PFSK-1 (cell line): Measurements from ENCODE around the gene LRRC36.

ENCODE experiments used
- POLR2AphosphoS5 ChIP-seq: IDR thresholded peaks from 2 replicates; pipeline ENCODE4 v1.6.1; 2012; ENCODE audit warnings: low read depth, mild to moderate bottlenecking, control low read depth, low read length, moderate library complexity
- REST ChIP-seq, 2 experiments: IDR thresholded peaks; 2 replicates each; pipeline versions ENCODE4 v1.6.1 to v1.8.0; 2011 to 2012; ENCODE audit warnings: low read depth in 2 of 2, low read length in 2 of 2, control low read depth in 1 of 2, inconsistent platforms in 1 of 2, mild to moderate bottlenecking in 1 of 2, moderate library complexity in 1 of 2; ENCODE audit not compliant: insufficient read depth in 1 of 2
- SIN3A ChIP-seq: IDR thresholded peaks from 2 replicates; pipeline ENCODE4 v1.6.1; 2012; ENCODE audit warnings: mild to moderate bottlenecking, low read length, moderate library complexity, borderline replicate concordance; ENCODE audit not compliant: insufficient read depth

- TF ChIP-seq SIN3A (no peak), REST (IDR thresholded peaks at IDR 0.05; ENCODE audit: insufficient read depth in 1 of 2, low read depth in 2 of 2, low read length in 2 of 2) (no peak), POLR2AphosphoS5 (no peak)
Observed at GRCh38 chr16:67430977-67431774, 104.6 kb downstream of the LRRC36 start, which contains the start of gene HSD11B2.
